UCSD-AML1 (cell line): ENCODE results near the gene EEF1G.
"Not testable (repeated sequence)": the region's sequence is repeated elsewhere in the genome, so short reads cannot be mapped to it uniquely, and the experiment has no call there.

Experiments
- DNase-seq: peaks from one replicate; lab custom pipeline; 2025; ENCODE audit not compliant: unreplicated experiment; lab: John Stamatoyannopoulos, UW

Gene EEF1G

GRCh38 chr11:62603776-62604299 is 30.1 kb upstream of the EEF1G start:
- DNase-seq: no peak

GRCh38 chr11:62603072-62603408 is 29.3 kb upstream of the EEF1G start:
- DNase-seq: no peak

DNA sequence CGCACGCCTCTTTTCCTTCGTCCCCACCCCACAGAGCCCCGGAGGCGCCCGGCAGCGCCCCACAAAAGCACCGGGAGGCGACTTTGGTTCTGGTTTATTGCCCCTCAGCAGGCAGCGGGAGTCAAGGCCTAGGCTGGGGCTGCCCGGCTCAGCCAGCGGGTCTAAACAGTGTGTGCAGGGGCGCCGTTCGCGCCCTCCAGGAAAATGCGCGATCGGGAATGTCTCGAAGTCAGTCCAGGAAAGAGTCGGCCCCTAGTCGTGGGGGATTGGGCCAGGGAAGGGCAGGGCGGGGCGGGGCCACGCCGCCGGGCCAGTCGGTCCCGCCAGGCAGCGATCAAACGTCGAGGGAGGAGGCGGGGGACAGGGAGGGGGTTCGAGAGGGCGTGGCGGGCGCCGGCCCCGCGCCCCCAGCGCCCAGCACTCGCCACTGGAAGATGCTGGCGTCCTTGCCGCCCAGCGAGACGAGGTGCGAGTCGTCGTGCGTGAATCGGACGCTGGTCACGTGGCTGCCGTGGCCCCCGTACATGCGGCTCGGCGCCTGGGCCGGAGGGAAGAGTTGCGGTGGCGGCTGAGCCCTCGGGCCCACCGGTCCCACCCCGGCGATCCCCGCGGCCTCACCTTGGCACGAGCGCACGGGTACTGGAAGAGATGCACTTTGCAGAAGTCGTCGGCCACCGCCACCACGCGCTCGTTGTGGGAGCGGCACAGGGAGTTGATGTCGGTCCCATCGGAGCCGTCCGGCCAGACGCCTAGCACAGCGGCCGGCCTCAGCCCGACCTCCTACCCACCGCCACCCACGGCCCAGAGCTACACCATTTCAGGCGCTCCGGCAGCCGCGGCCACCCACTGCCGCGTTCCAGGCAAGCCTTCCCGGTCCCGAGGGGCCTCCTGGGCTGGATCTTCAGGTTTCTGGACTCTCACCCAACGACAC is 28.7 kb upstream of the EEF1G start:
- no peak for DNase-seq

DNA sequence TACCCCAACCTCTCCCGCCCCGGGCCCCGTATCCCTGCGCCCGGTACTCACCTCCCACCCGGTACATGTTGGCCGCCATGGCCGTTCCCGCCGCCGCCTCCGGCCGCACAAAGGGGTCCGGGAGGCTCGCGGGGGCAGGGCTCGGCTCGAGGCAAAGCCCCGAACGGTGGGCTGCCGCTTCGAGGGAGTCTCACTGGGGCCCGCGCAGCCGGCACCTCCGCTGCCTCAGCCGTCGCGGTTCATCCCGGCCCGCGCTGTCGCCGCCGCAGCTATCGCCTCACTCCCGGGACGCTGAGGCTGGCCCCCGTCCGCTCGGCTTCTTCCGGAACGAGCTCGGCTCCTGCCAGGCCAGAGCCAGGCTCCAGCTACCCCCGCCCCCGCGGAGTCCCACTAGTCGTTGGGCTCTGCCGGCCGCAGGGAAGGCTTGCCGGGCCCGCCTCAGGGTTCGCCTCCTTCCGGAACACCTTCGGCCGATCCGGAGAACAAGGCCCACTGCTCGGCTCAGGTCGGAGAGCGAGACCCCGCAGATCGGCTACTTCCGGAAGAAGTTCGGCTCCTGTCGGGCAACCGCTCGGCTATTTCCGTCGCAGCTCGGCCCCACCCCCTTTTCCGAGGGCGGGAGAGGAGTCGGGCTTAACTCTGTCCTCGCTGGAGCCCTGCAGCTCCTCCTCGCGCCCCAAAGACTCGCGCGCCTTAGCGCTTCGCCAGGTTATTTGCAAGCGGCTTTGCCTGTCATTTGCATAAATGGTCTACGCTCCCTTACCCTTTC is 27.9 kb upstream of the EEF1G start, which contains the start of gene MTA2:
Gene MTA2, minus strand, starts transcription at position 494 of the 769 bp plus-strand sequence. Its CDS starts 415 bp downstream, at position 79.
- peak; percentile 98 for DNase-seq

GRCh38 chr11:62601122-62601371 is 27.4 kb upstream of the EEF1G start:
- peak; percentile 63 for DNase-seq

DNA sequence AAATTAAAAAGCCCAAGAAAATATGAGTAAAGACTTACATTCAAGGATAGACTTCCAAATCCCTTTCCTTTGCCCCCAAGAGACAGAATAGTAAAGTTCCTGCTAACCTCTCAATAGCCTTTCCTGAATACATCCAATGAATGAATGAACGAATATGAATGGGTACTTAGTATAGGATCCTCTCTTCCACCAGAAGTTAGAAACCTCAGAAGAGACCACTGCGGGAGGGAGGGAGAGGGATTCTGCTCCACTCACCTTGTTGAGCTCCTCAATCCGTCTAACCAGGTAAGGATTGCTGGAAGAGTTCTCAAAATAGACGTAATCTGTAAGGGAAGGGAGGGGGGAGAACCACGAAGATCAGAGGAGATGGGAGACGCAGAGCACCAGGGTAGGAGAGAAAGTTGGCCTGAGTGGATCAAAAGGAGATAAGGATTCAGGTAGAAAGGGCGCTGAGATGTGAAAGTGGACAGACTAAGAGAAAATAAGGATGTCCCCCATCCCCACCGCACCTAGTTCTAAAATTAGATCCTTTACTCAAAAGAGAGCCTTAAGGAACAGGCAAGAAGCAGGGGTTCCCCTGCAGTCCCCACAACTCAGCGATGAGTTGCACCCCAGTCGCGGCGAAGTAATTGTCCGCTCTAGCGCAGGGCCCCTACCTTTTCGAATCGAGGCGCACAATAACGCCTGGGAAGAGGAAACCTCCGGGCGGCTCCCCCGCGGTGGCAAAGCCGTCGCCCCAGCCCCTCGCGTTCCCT is 26.9 kb upstream of the EEF1G start:
- no peak for DNase-seq

GRCh38 chr11:62599901-62600300 is 26.2 kb upstream of the EEF1G start:
- no peak for DNase-seq

- DNase-seq: peak; percentile 97
These were observed 25.5 kb upstream of the EEF1G start for GRCh38 chr11:62599069-62599696.

DNA sequence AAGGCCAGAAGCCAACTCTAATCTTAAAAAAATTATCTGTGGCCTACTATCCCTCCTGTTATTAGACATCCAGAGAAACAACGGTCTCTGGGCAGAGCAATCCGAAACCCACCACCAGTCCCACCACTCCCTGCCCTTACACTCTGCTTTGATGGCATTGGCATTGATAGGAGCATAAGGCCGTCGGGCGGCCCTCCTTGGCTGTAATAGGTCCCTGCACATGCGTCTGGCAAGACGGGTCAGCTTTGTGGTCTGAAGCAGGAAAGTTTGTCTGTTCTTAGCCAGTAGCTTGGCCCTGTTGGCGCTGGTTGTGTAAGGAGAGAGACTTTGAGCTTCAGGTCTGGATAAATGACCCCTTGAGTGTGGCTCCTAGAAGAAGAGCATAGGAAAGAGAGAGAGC is 21.4 kb upstream of the EEF1G start:
- DNase-seq: no peak

DNA sequence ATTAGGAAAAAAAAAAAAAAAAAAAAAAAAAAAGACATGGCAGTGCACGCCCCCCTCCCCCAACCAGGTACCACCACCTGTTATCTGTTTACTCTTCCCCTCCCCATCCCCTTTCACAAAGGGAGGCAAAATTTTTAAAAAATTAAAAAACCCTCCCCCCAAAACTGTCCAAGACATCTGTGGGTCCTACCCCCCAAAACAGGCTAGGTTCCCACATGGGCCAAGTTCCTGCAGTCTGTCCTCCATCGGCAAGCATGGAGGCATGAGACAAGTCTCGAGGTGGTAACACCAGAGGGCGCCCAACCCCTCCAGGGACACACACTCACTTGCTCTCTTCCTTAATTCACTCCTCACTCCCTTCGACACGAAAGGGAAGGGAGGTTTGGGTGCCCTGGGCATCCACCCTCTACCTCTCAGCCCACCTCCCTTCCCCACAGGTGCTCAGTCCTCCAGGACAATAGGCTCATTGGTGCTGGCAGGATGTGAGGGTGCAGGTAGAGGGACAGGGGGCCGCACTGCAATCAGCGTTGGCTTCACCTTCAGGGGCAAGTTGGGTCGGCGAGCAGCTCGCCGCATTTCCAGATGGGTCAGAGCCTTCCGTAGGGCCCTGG is 19.8 kb upstream of the EEF1G start:
- peak; percentile 82 for DNase-seq

GRCh38 chr11:62592989-62593421 is 19.3 kb upstream of the EEF1G start:
- no peak for DNase-seq

DNA sequence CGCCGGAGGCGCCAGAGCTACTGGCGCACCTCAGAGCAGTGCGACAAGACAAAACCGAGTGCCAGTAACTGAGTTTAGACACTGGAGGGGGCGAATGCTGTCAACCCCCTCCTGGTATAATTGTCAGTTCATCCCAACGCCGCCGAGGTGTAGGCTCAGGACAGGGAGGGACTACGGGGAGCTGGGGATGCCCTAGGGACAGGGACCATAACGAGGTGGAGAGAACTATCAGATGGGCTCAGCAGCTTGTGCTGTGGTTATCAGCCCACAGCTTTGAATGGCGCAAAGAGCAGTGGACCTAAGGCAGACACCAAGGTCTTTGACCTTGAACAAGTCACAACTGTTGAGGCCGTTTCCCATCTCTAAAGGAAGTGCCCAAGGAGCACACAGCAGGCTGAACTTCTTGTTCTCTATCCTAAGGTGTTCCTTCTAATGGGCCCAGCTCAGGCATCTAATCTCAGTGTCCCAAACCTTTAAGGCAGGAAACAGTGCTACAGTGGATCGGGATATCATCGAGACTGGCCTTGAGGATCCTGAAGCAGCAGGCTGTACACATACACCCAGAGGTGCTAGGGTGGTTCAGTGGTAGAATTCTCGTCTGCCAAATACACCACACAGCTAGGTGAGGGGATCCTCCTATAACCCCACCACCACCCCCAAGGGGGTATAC is 18.6 kb upstream of the EEF1G start:
- no peak for DNase-seq

GRCh38 chr11:62591448-62592145 is 17.9 kb upstream of the EEF1G start, which contains the start of gene TUT1:
TUT1 (minus strand) TSS chr11:62591523; CDS start chr11:62591485, 38 bp downstream.
- peak; percentile 98 for DNase-seq

DNA sequence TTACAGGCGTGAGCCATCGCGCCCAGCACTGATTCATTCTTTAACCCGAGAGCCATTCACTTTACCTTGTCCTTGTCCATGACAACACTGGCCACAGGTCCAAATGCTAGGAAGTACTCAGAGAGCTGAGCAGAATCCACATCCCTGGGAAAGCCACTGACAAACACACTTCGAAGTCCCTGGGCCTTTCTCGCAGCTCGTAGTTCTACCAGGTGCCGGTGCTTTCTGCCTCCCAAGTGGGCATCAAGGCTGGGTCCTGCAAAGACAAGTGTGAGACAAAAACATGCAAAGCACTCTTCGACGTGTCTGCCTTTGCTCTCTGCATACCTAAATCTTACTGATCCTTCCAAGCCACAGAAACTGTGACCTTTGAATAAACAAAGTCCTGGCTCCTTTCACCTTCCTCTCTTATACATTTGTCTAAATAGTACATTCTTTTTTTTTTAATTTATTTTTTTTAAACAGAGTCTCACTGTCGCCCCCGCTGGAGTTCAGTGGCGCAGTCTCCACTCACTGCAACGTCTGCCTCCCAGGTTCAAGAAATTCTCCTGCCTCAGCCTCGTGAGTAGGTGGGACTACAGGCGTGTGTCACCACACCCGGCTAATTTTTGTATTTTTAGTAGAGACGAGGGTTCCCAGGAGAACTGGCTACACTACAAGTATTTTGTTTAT is 15.4 kb upstream of the EEF1G start:
- peak; percentile 20 for DNase-seq

- DNase-seq: not testable (repeated sequence)
These were observed 11.7 kb upstream of the EEF1G start for GRCh38 chr11:62585356-62585755.

DNA sequence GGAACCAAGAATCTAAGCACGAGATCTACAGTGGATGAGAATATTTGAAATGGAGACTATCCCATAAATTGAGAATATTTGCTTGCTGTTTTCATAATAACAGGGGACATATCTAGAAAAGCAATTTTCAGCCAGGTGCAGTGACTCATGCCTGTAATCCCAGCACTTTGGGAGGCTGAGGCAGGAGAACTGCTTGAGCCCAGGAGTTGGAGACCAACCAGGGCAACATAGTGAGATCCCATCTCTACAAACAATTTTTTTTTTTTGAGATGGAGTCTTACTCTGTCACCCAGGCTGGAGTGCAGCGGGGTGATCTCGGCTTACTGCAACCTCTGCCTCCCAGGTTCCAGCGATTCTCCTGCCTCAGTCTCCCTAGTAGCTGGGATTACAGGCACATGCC is 8.0 kb upstream of the EEF1G start:
- not testable (repeated sequence) for DNase-seq

DNA sequence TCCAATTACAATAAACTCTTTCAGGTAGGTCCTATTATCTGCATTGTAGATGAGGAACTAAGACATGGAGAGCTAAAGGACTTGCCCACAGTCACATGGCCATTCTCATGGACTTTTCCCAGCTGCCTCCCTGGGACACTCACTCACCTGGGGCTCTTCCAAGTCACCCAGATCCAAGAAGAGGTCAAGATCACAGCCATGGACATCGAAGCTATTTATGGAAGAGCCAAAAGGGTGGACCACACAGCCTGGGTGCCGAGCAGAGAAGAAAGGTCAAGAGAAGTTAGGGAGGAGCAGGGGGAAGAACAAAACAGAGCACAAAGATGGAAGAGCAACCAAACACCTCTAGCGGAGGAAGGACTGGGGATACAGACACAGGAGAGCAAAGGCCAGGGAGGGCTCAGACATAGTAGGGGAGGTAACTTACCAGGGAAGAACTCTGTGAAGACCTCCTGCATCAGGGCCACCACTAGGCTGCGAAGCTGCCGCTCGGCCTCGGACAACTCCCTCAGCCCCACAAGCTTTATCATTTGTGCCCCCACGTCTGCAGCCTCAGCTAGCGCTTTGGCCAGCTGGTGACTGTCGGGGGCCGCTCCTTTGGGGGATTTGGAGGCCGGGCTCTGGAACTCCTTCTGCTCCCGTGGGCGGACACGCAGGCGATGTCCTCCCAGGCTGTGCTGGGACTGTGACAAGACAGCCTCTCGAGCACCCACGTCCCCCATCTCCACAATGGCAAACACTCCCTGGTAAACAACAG is 7.4 kb upstream of the EEF1G start:
- DNase-seq: no peak

- no peak for DNase-seq
These were observed 5.6 kb upstream of the EEF1G start for GRCh38 chr11:62579252-62579651.
